Esophagus muscularis mucosa (tissue), 4 donors: ENCODE data around the gene ZC3H12C. TPM values are rescaled to one million over a fixed set of nuclear protein-coding genes. Genes with fewer than 3 reads are reported as not detected.

Experiments used
- DNase-seq: peaks from one replicate; pipeline ENCODE4 v3.0.0-alpha.2; 2017; ENCODE audit errors: extremely low spot score
- H3K27ac ChIP-seq, 4 donors: fragments of 200-600 bp; sonication (generic); replicated peaks in 1 of 4; 1 replicate in 3 of 4; 2 replicates in 1 of 4; pipeline ENCODE4 v1.5.1; 2016 to 2019; ENCODE audit warnings: mild to moderate bottlenecking in 1 of 4
- H3K27me3 ChIP-seq, 4 donors: fragments of 200-600 bp; sonication (generic); one replicate each; pipeline versions ENCODE4 v1.5.1 to v1.6.0; 2016 to 2019
- H3K36me3 ChIP-seq, 4 donors: fragments of 200-600 bp; sonication (generic); one replicate each; pipeline ENCODE4 v1.5.1; 2016 to 2019
- H3K4me1 ChIP-seq, 4 donors: fragments of 200-600 bp; sonication (generic); one replicate each; pipeline ENCODE4 v1.5.1; 2016 to 2019
- H3K4me3 ChIP-seq, 4 donors: fragments of 200-600 bp; sonication (generic); 1 replicate in 2 of 4; 2 replicates in 2 of 4; pipeline ENCODE4 v1.5.1; 2016 to 2019; ENCODE audit warnings: mild to moderate bottlenecking in 4 of 4, moderate library complexity in 1 of 4
- H3K9me3 ChIP-seq, 4 donors: fragments of 200-600 bp; sonication (generic); 1 replicate in 3 of 4; 2 replicates in 1 of 4; pipeline ENCODE4 v1.5.1; 2016 to 2019
- CTCF ChIP-seq, 3 experiments: fragments of 200-600 bp in 2 of 3; fragments of 450-650 bp in 1 of 3; sonication (generic) in 2 of 3; IDR thresholded peaks; one replicate each; pipeline ENCODE4 v1.5.1; 2017 to 2019; ENCODE audit warnings: antibody characterized with exemption in 3 of 3, mild to moderate bottlenecking in 2 of 3, moderate library complexity in 1 of 3
- EP300 ChIP-seq: sonication (generic); formaldehyde crosslinking; IDR thresholded peaks from one replicate; pipeline ENCODE4 v1.6.1; 2017; ENCODE audit warnings: antibody characterized with exemption
- POLR2A ChIP-seq: fragments of 450-650 bp; IDR thresholded peaks from one replicate; pipeline ENCODE4 v1.6.1; 2017; ENCODE audit warnings: antibody characterized with exemption, moderate library complexity, mild to moderate bottlenecking, low read depth
- POLR2AphosphoS5 ChIP-seq, 2 donors: sonication (generic); formaldehyde crosslinking; IDR thresholded peaks; one replicate each; pipeline ENCODE4 v1.6.1; 2017; ENCODE audit warnings: antibody characterized with exemption in 2 of 2
- WGBS: methylation state at CpG from one replicate; pipeline ENCODE4 v1.1.5; 2018; 5-methylcytosine and 5-hydroxymethylcytosine counted together
- intact Hi-C: fragments of 100-400 bp; cut with DNase I; formaldehyde crosslinking; loops from one replicate; pipeline ENCODE4 v1.15.1; 2023
- total RNA-seq, 4 donors: library from RNA; depleted of rRNA; stranded (reverse); fragments of >200 nt; gene quantifications; one replicate each; pipeline versions ENCODE4 v1.1.0 to v1.2.1, GENCODE V29; 2016

ZC3H12C gene
- total RNA-seq, 4 donors from 2014 or later = 21.9 to 33.6 (median 24.4) TPM

GRCh38 chr11:110097459-110098012, 4.3 kb downstream of the ZC3H12C start:
- no peaks in the 10 kb centered on the region for H3K27me3 ChIP-seq
- no peak for DNase-seq
- no peak for TF ChIP-seq CTCF (IDR thresholded peaks at IDR 0.05)
- peaks cover 13 to 65% (median 42%) of the 10 kb centered on the region in 4 donors for H3K4me1 ChIP-seq
- intact Hi-C loops = loop anchor here (10.0 kb wide), 1 partner anchor 103 kb away; no protein-coding TSS in a partner anchor
- no peaks in the 10 kb centered on the region for H3K36me3 ChIP-seq
- 87% methylated on average over 5 of the region's 5 CpGs for WGBS
- H3K27ac ChIP-seq = no peak overlapping the region
- no peaks in the 10 kb centered on the region for H3K9me3 ChIP-seq
- H3K4me3 ChIP-seq = no peak overlapping the region

- intact Hi-C loops = loop anchor here (10.0 kb wide), 1 partner anchor 104 kb away; no protein-coding TSS in a partner anchor
- TF ChIP-seq POLR2AphosphoS5 (IDR thresholded peaks at IDR 0.05) = no peak
- no peak for TF ChIP-seq CTCF (IDR thresholded peaks at IDR 0.05)
- no peak for TF ChIP-seq POLR2A
- TF ChIP-seq EP300 = no peak
- H3K4me1 ChIP-seq = peaks cover 13 to 65% (median 42%) of the 10 kb centered on the region in 4 donors
Measured at GRCh38 chr11:110098645-110099044, 5.5 kb downstream of the ZC3H12C start.

GRCh38 chr11:110100476-110101240, 7.5 kb downstream of the ZC3H12C start:
- DNase-seq = no peak
- H3K36me3 ChIP-seq = no peaks in the 10 kb centered on the region
- H3K4me1 ChIP-seq = peaks cover 0 to 49% (median 27%) of the 10 kb centered on the region in 4 donors
- H3K4me3 ChIP-seq = no peak overlapping the region
- intact Hi-C loops = no loop called here
- TF ChIP-seq EP300 (no peak), POLR2A (no peak), POLR2AphosphoS5 (IDR thresholded peaks at IDR 0.05) (no peak), CTCF (IDR thresholded peaks at IDR 0.05) (no peak)
- H3K27ac ChIP-seq = no peak overlapping the region
- WGBS = 88% methylated on average over 7 of the region's 7 CpGs
- H3K27me3 ChIP-seq = no peaks in the 10 kb centered on the region
- H3K9me3 ChIP-seq = no peaks in the 10 kb centered on the region

More at GRCh38 chr11:110098645-110099044, 5.5 kb downstream of the ZC3H12C start:
- 75% methylated on average over 1 of the region's 1 CpG for WGBS
- DNase-seq = no peak
- Histone ChIP-seq H3K9me3 (no peaks in the 10 kb centered on the region), H3K27me3 (no peaks in the 10 kb centered on the region), H3K36me3 (no peaks in the 10 kb centered on the region), H3K4me3 (no peak overlapping the region), H3K27ac (no peak overlapping the region)

- peaks cover 0 to 5% (median 2%) of the 10 kb centered on the region in 4 donors for H3K9me3 ChIP-seq
- TF ChIP-seq POLR2A (no peak), POLR2AphosphoS5 (IDR thresholded peaks at IDR 0.05) (no peak), EP300 (no peak), CTCF (IDR thresholded peaks at IDR 0.05) (no peak)
- intact Hi-C loops = no loop called here
- no peak overlapping the region for H3K27ac ChIP-seq
- no peak for DNase-seq
- H3K4me3 ChIP-seq = no peak overlapping the region
- H3K4me1 ChIP-seq = peaks cover 0 to 8% (median 2%) of the 10 kb centered on the region in 4 donors
- H3K36me3 ChIP-seq = no peaks in the 10 kb centered on the region
- 94% methylated on average over 2 of the region's 2 CpGs for WGBS
- H3K27me3 ChIP-seq = no peaks in the 10 kb centered on the region
Measured at GRCh38 chr11:110106713-110107274, 13.6 kb downstream of the ZC3H12C start.
